Fibroblast of the aortic adventitia (primary cell): Measurements from ENCODE around the gene GPC5. TPM values are rescaled to one million over a fixed set of nuclear protein-coding genes. Genes with fewer than 3 reads are reported as not detected.
A peak's percentile ranks its signal among the peaks of the same experiment; 100 is the strongest.

Experiments
- DNase-seq: peaks from one replicate; pipeline ENCODE4 v3.0.0-alpha.2; 2010; ENCODE audit warnings: low read depth
- H3K4me3 ChIP-seq: 2 replicates; pipeline ENCODE4 v1.5.1; 2011; ENCODE audit warnings: low read depth, mild to moderate bottlenecking, control low read depth, low read length, moderate library complexity
- total RNA-seq: library from RNA; depleted of rRNA; stranded (reverse); fragments of >200 nt; gene quantifications from 2 replicates; pipeline ENCODE4 v1.2.3, GENCODE V29; 2012; ENCODE audit warnings: low replicate concordance
- TF ChIP-seq, protein P1 (sequence below): IDR thresholded peaks from 2 replicates; pipeline ENCODE4 v1.5.1; 2011; ENCODE audit warnings: mild to moderate bottlenecking, low read length, control low read depth, inconsistent platforms; ENCODE audit not compliant: insufficient read depth

GPC5 gene
- total RNA-seq, 1 donor = 0.18 TPM

DNA sequence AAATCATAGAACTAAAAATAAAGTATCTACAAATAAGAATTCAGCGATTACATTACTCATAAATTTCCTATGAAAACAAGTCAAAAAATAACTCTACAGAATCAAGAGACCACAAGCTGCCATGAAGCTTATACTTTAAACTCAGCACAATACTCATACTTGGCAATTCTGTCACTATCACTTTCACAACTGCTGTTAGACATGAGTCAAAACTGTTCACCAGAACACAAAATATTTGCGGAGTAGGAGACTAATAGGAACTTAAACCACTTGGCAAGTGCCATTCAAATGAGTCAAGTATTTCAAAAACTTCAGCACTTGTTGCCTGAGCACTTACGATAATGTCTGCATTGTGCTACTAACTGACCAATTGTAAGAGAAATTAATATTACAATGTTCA lies 1440.4 kb downstream of the GPC5 start:
- H3K4me3 ChIP-seq = no peak overlapping the region
- TF ChIP-seq, protein P1, sequence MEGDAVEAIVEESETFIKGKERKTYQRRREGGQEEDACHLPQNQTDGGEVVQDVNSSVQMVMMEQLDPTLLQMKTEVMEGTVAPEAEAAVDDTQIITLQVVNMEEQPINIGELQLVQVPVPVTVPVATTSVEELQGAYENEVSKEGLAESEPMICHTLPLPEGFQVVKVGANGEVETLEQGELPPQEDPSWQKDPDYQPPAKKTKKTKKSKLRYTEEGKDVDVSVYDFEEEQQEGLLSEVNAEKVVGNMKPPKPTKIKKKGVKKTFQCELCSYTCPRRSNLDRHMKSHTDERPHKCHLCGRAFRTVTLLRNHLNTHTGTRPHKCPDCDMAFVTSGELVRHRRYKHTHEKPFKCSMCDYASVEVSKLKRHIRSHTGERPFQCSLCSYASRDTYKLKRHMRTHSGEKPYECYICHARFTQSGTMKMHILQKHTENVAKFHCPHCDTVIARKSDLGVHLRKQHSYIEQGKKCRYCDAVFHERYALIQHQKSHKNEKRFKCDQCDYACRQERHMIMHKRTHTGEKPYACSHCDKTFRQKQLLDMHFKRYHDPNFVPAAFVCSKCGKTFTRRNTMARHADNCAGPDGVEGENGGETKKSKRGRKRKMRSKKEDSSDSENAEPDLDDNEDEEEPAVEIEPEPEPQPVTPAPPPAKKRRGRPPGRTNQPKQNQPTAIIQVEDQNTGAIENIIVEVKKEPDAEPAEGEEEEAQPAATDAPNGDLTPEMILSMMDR = no peak
- DNase-seq = peak; percentile 93

DNA sequence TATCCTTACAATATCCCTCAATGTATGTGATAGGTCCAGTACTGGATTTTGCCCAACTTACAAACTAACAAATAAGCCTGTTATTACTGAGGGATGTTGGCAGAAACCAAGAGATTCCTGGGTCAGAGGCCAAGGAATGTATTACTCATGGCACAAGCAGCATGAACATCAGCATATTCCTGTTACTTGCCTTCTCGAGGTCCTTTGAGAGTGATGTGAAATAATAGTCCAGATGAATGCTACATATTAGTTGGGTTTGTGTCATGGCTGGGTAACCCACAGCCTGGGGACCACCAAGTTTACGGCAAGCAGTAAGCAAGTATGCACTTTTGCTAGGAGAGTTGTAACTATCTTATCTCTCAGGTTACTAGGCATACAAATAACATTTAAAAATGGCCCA lies 1443.7 kb downstream of the GPC5 start:
- peak; percentile 96 for DNase-seq
- TF ChIP-seq, protein P1 = no peak
- H3K4me3 ChIP-seq = no peak overlapping the region

DNA sequence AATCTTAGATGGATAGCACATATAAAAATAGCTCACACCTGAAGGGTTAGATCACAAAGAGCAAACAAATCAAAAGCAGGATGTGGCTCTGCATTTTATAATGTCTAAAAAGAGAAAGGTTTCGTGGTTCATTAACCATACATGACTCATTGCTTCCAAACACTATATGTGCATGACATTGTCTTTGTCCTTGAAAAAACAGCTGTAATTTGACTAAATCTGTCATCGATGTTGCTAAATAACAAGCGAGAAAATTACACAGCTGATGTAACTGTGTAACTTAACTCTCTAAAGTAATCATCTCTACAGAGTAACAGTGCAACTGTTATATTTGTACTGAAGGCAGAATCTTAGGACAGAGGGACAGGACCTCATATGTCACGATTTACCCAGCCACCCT lies 1445.1 kb downstream of the GPC5 start:
- no peak overlapping the region for H3K4me3 ChIP-seq
- TF ChIP-seq, protein P1 = no peak
- DNase-seq = peak; percentile 60

DNA sequence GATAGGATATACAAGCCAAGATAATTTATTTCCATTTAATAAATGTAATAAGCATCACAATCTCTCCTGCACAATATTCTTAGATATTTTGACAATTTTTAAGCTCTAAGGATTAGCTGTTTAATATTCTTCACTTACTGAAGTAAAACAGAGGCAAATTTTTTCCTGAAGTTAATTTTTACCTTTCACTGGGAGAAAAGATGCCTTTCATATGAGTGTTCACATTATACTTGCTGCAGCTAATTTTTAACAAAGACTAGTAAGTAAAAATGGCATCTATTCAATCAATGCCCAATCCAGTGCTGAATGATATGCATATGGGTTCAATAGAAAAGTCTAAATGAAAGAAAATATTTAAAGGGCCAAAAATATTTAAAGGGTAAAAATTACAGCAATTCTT lies 1451.0 kb downstream of the GPC5 start:
- no peak for DNase-seq
- H3K4me3 ChIP-seq = no peak overlapping the region
- TF ChIP-seq, protein P1 = no peak

DNA sequence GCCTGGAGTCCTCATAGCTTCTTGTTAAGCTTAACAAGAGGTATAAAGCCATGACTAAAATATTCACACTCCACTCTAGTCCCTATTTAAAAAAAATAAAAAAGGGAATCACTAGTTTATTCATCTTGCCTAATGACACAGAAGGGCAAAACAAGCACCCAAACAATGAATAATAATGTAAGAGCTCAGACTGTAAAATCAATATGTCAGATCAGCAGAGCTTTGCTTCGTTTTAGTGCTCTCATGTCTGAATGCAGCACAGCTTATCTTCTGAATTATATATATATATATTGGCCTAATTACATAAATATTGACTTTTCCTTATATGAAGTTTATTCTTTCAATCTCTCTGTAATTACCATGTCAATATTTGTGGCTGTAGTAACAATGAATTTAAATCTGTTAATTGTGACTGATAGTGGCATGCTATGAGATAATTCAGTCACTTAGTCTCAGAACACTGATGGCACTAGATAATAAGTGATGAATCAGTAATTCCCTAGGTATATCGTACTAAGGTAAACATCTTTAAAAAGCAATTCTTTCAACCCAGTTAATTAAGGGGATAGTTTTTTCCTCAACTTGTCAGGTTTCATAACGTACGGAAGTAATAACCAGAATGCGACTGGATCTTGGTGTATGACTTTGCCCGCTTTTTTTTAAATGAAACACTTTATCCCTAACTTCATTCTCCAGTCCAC lies 1466.3 kb downstream of the GPC5 start:
- TF ChIP-seq, protein P1 = no peak
- no peak for DNase-seq

DNA sequence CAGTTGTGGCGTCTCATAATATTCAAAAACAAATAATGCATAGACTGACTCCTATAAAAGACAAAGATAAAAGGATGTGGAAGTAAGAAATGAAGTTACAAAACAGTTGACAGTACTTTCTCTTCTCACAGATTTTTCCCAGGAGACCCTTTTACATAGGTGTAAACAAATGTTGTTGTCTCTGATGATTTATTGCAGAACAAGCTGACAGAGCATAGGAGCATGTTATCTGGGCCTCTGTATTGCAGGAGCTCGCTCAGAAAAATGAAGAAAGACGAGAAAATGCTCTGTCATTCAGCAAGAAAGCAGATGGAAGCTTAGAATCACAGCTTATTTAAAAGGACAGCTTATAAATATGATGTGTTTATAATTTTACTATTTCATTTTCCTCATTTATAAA lies 1474.6 kb downstream of the GPC5 start:
- DNase-seq = no peak
- TF ChIP-seq, protein P1 = no peak
- H3K4me3 ChIP-seq = no peak overlapping the region

More for the DNA sequence above, 1466.3 kb downstream of the GPC5 start:
- H3K4me3 ChIP-seq = no peak overlapping the region

DNA sequence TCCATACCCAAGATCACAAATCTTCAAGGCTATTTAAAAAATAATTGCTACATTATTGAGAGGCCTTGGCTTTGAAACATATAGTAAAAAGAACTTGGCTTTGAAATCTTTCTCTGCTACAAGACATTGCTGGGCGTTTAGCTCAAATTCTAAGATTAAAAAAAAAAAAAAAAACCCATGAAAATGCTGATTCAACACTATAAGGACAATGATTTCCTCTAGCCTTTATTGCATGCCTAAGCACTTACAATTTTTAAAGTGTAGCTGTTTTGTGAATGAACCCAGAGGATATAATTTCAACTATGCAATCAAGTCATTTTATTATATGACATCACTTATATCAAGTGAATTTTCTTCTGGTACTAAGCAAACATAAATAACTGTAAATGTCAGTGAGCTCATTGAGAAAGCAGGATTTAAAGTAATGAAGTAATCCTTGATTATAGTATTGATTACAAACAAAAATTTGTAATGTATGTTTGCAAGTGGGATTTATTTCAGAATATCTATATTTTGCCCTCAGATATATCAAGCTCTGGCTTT lies 1488.2 kb downstream of the GPC5 start:
- TF ChIP-seq, protein P1 = no peak
- no peak overlapping the region for H3K4me3 ChIP-seq
- no peak for DNase-seq
